Right hindlimb (tissue), 1 donor: ENCODE measurements around the gene CUZD1.
A peak's percentile ranks its signal among the peaks of the same experiment; 100 is the strongest.
"Not testable (repeated sequence)": the region's sequence is repeated elsewhere in the genome, so short reads cannot be mapped to it uniquely, and the experiment has no call there.

Source experiments
- DNase-seq: peaks from one replicate; pipeline ENCODE4 v3.0.0-alpha.2; 2018

CUZD1 gene, protein sequence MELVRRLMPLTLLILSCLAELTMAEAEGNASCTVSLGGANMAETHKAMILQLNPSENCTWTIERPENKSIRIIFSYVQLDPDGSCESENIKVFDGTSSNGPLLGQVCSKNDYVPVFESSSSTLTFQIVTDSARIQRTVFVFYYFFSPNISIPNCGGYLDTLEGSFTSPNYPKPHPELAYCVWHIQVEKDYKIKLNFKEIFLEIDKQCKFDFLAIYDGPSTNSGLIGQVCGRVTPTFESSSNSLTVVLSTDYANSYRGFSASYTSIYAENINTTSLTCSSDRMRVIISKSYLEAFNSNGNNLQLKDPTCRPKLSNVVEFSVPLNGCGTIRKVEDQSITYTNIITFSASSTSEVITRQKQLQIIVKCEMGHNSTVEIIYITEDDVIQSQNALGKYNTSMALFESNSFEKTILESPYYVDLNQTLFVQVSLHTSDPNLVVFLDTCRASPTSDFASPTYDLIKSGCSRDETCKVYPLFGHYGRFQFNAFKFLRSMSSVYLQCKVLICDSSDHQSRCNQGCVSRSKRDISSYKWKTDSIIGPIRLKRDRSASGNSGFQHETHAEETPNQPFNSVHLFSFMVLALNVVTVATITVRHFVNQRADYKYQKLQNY

DNA sequence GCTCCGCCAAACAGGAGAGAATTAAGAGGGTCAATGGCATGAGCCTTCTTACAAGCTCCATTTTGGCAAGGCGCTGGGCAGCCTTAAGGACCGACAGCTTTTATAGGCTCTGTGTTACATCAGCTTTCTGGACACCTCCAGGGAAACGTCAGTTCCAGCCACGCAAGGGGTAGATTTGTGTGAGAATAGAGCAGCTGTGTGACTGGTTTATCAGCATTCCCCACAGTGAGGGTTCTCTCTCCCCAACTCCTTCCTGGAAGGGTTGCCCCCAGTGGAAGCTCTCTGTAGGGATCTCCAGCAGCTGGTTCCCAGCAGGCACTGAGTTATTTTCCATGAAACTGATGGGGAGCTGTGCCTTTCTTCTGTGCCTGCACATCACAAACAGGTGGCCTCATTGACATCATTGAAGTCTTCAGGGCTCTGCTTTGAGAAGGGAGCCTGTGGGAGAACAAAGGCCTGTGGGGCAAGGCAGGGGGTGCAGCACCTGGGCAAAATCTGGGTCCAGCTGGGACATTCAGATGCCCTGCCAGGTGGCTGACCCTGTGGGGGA is at the start of gene CUZD1:
TSS of gene CUZD1 (minus strand) at position 75 of the 550 bp plus-strand sequence. CDS start at position 61, 14 bp downstream.
- DNase-seq = no peak

DNA sequence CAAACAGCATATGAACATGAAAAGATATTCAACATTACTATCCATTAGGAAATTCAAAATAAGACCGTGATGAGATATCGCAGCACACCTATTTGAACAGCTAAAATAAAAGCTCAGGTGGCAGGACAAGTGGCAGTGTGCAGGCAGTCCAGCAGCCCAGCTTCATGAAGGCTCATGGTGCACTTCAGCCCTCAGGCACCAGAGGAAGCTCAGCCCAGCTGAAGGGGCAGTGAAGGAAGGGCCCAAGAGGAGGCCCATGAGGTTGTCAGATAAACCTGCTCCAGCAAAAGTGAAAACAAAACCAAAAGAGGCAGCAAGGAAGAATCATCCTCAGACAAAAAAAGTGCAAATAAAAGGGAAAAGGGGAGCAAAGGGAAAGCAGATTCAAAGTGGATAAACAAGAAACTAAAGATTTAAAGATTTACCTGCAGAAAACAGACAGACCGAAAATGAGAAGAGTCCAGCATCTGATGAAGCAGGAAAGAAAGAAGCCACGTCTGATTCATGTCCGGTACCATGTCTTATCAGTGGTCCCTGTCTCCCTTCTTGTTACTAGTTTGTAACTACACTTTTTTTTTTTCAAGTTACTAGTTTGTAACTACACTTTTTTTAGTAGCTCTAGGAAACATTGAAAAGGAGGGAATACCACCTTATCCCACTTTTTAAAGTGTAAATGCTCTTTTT is 48.7 kb upstream of the CUZD1 start:
- DNase-seq = no peak

DNA sequence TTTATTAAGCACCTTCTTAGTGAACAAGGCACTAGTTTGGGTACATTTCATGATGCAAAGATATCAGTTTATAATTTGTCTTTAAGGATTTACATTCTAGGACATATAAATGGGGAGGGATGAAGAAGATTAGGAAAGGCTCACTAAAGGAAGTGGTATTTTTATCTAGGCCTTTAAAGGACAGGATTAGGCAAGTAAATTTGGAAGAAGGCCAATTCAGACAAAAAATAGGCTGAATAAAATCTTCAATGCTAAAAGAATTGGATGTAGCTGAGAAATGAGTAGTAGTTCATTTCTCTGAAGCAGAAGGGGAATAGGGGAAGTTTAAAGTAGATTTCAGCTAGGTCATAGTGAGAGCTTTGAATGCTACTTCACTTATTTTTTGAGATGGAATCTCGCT is 38.5 kb upstream of the CUZD1 start:
- DNase-seq = no peak

DNA sequence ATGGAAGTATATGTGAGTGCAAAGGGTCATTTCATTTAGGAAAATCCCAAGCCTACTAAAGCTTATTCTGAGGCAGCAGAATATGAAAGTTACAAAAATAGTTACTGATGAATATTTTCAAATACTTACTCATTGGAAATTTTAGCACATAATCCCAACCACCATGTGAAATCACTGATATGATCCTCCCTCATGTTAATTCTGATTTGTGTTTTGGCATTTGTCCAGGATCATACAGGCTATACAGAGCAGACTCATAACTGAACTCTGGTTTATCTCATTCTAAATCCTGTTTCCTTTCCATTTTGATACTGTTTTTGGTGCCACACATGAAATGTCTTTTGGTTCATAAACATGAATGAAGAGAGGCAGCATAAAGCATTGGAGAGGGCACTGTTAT is 37.1 kb upstream of the CUZD1 start:
- DNase-seq = no peak

DNA sequence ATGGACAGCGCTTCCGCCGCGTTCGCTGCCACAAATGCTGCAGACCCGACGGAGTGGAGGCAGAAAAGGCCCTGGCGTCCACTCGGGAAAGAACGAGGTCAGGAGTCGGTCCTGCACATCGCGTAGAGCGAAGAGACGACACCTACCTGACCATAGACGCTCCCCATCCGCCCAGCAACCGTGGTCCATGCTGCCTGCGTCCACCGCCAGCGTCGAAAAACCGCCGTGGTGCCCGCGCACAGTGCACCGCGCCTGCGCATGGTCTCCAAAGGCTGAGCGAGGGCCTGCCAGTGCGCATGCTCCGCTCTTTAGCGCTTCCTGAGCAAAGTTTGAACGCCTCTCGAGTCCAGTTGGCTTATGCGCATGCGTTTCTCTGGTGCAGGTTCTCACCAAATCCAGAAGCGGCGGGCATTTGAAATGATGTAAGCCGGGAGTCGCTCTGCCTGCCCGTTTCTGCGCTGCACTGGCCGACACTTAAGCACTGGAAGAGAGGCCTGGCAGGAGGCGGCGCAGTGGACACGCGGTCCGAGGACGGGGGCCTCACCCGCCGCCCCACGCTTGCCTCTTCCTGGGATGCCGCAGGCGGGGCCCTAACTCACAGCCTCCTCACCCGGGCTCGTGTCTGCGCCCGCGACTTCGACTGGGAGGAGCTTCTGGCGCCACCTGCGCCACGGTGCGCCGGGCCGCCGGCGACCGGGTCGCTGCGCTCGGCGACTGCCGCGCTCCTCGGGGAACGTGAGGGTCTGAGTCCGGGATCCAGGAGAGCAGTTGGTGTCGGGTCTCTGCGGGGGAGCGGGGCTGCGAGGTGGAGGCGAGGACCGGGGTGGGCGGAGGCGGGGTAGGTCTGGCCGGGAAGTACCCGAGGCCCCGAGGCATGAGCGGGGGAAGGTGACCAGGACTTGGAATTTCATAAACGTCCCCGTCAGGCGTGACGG is 33.9 kb upstream of the CUZD1 start, which contains the start of gene FAM24B:
TSS of gene FAM24B (minus strand) at position 243 of the 935 bp plus-strand sequence. CDS start 29,066 bp downstream, outside the sequence.
- DNase-seq = peak; percentile 97

DNA sequence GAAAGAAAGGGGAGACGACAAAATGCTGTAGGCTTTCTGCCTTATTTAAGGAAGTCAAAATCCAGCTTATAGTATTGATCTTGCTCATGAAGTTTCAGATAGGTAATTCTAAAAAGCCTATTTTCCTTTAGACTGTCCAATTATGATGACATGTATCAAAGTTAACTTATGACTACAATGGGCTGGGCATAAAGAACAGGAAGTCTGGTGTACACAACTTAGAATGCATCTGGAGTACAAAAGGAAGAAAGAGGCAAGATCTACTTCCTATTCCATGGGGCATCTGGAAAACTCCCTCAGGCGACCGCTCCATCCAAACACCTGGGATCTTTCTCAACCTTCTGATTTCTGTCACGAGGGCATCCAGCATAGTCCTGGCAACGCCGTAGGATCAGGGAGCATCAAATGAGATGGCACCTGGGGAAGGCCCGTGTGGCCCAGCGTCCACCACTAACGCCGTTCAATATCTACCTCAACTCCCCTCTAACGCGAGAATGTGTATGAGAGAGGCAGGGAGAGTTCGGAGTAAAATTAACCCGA is 33.2 kb upstream of the CUZD1 start:
- no peak for DNase-seq

DNA sequence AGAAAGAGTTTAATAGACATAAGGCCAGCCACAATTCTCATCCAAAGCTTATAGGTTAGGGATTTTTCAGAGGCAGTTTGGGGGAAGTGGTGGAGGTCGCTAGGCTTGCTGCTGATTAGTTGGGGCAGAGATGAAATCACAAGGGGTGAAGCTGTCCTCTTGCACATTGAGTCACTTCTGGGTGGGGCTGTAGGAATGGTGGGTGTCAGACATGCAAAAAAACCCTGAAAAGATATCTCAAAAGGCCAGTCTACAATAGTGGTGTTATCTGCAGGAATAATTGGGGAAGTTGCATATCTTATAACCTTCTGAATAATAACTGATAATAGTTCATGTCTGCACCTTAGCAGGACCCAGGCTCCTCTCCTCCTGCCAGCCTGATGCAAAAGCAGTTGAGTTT is 31.6 kb upstream of the CUZD1 start:
- DNase-seq = no peak

DNA sequence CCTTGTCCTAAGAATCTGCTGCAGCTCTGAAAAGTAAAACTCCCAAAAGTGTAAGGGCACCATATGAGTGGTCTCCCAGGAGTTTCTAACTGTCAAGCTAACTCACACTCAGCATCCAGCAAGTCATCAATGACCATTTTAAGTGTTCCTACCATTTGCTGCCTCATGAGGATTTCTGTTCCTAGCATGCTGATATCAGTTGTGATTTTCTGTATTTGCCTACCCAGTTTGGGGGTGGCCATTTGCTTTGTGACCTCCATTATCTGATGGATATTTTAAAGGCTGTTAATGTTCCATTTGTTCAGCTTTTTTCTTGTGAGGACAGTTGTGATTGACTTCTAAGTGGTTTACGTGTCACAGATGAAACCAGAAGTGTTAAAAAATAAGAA is 30.8 kb upstream of the CUZD1 start:
- no peak for DNase-seq

DNA sequence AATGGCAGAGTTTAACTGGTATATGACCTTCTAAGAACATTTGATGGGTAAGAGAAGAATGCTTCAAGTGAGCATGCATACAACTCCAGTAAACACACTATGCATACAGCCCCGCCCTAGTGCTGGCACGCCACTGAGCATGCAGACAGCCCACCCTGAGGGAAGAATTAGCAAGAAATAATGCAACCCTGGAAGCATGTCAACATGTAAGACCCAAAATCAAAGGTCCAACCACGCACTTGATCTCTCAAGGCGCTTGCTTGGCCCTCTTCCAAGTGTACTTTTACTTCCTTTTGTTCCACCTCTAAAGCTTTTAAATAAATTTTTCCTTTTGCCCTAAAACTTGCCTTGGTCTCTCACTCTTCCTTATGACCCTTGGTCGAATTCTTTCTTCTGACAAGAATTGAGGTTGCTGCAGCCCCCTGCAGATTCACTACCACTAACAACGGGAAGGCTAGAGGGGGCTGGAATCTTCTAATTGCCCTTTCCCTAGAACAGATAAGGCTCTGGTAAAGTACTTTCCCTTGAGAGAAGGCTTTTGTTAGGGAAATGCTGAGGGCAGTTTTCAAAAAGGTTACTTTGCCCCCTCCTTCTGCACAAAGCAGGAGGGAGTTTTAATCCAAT is 30.3 kb upstream of the CUZD1 start:
- no peak for DNase-seq

DNA sequence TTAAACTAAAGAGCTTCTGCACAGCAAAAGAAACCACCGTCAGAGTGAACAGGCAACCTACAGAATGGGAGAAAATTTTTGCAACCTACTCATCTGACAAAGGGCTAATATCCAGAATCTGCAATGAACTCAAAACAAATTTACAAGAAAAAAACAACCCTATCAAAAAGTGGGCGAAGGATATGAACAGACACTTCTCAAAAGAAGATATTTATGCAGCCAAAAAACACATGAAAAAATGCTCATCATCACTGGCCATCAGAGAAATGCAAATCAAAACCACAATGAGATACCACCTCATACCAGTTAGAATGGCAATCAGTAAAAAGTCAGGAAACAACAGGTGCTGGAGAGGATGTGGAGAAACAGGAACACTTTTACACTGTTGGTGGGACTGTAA is 26.3 kb upstream of the CUZD1 start:
- not testable (repeated sequence) for DNase-seq

DNA sequence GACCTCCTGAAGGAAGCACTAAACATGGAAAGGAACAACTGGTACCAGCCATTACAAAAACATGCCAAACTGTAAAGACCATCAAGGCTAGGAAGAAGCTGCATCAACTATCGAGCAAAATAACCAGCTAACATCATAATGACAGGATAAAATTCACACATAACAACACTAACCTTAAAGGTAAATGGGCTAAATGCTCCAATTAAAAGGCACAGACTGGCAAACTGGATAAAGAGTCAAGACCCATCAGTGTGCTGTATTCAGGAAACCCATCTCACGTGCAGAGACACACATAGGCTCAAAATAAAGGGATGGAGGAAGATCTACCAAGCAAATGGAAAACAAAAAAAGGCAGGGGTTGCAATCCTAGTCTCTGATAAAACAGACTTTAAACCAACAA is 23.1 kb upstream of the CUZD1 start:
- DNase-seq = not testable (repeated sequence)

DNA sequence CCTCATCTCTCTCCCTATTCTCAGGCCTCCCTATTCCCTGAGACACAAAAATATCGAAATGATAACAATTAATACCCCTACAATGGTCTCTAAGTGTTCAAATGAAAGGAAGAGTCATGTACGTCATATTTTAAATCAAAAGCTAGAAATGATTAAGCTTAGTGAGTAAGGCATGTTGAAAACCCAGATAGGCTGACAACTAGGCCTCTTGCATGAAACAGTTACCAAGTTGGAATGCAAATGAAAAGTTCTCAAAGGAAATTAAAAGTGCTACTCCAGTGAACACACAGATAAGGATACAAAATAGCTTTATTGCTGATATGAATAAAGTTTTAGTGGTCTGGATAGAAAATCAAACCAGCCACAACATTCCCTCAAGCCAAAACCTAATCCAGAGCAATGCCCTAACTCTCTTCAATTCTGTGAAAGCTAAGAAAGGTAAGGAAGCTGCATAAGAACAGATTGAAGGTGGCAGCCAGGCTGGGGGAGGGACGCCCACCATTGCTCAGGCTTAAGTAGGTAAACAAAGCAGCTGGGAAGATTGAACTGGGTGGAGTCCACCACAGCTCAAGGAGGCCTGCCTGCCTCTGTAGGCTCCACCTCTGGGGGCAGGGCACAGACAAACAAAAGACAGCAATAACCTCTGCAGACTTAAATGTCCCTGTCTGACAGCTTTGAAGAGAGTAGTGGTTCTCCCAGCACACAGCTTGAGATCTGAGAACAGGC is 21.3 kb upstream of the CUZD1 start:
- not testable (repeated sequence) for DNase-seq

DNA sequence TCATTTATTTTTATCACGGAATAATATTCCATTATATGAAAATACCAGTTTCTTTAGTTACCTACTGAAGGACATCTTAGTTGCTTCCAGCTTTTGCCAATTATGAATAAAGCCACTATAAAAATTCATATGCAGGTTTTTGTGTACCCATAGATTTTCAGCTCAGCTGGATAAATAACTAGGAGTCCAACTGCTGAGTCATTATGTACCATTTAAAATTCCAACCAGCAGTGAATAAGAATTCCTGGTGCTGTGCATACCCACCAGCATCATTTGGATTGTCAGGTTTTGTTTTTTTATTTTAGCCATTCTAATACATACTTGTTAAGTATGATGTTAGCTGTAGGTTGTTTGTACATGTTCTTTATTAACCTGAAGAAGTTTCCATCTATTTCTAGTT is 19.2 kb upstream of the CUZD1 start:
- DNase-seq = no peak

DNA sequence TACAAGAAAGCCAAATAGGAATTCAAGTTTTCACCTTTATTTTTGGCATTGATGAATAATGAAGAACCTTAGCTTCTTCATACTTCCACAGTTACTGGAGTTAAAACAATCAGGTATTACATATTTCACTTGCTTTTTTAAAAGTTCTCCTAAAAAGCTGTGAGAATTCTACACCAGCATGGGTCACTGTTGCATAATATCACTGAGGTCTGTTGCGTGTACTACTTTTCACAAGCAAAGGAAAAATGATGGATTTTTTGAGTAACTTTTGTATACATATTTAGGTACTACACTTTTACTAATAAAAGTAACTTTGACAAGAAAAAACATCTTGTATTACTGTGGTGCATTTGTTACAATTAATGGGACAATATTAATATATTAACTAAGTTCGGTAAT is 18.5 kb upstream of the CUZD1 start:
- DNase-seq = no peak

DNA sequence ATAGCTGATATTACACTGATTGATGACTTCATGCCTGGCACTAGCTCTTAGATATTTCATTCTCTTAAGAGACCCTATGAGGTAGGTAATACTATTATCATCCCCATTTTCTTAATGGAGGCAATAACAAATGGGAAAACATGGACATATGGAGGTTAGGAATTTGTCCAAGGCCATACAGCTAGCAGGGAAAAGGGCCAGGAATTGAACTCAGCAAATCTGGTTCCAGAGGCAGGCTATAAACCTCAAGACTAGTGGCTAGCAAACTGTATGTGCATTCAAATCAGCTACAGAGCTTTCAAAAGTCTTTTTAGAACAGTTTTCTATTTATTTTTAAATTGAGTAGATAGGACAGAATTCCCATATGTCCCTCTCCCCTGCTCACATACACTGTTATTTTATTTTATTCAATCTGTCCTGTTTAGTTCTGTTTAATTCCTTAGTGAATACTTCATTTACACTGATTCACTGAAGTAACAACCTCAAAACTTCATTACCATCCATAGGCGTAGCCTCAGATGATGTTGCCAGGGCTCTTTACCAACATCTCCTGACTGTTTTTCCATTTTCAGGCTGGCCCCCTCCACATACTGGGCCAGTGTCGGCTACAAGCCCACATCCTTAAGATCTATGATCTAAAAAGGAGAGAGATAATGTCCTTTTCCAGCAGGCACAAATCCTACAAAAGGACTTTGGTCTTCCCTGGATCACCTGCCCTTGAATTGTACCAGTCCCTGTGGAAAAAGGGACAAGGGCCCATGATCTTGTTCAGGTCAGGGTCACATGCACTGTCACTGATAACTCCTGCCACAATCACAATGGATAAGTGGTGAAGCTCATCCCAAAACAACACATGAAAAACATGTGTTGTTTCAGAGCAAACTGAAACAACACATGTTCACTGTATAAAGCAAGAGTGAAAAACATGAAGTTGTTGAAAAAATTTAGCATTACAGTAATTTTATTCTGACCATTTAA is 17.8 kb upstream of the CUZD1 start:
- no peak for DNase-seq

DNA sequence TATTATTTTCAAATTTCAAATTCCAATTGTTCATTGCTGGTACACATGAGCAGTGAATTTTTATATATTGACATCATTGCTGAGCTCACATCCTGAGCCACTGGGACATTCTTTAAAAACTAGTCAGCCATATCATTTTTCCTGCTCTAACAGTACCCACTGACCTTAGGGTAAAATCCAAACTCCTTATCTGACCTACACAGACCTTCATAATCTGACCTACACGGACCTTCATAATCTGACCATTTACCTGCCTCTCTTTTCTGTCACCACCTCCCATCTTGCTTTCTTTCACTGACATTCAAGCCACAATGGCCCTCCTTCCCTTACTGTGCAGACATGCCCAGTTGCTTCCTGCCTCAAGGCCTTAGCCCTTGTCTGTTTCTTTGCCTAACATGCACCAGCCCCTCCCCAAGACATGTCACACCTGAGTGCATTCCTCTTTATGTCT is 16.1 kb upstream of the CUZD1 start:
- DNase-seq = no peak

DNA sequence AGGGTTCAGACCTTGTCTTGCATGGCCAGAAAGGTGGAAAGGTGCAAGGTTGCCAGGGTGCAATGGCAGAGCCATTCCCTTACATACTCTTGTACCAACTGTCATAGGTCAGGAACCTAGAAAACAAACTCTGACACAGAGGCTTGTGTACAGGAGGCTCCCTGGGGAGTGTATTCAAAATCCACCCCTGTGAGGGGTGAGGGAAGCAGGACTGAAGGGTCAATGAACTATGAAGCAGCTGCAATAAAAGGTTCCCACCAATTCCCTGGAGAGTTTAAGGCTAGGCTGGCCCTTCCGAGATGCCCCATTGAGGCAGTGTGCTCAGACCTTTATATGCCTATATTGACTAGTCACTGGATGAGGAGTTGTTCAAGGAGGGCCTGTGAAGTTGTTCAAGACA is 13.9 kb upstream of the CUZD1 start:
- no peak for DNase-seq

DNA sequence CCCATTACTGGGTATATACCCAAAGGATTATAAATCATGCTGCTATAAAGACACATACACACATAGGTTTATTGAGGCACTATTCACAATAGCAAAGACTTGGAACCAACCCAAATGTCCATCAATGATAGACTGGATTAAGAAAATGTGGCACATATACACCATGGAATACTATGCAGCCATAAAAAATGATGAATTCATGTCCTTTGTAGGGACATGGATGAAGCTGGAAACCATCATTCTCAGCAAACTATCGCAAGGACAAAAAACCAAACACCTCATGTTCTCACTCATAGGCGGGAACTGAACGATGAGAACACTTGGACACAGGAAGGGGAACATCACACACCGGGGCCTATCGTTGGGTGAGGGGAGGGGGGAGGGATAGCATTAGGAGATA is 12.4 kb upstream of the CUZD1 start:
- DNase-seq = not testable (repeated sequence)

DNA sequence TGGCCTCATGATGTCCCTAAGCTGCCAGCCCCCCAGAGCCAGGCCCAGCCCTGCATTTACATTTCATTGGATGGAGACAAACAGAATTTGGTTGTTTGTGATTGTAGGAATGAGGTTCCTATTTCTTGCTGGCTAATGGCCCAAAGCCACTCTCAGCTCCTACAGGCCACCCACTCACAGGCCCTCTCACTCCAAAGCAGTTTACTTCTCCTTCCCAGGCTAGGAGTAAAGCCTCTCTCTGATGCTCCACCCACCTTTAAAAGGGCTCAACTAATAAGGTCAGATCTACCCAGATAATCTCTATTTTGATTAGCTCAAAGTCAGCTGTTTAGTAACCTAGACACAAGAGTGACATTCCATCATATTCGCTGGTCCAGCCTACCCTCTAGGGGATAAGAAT is 11.2 kb upstream of the CUZD1 start:
- DNase-seq = no peak

DNA sequence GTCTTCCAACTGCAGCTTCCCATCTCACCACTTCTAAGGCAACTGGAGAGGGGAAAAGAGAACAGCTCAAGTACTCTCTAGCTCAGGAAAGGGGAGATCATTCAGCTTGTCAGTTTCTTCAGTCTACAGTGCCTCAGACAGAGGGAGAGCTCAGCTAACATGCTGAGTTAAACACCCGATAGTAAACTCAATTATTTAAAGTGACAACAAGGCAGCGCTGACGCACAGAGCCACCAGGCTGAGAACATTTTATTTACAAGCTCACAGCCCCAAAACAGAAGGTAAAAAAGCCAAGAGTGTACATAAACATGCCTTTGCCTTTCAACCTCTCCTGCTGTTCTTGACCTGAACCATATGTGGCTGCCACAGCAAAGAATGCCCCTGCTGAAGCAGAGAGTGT is 10.1 kb upstream of the CUZD1 start:
- no peak for DNase-seq
